HepG2 (cell line): Measurements from ENCODE around the gene PAQR6. TPM values are rescaled to one million over a fixed set of nuclear protein-coding genes. Genes with fewer than 3 reads are reported as not detected.

Experiments used
- AKAP8 ChIP-seq: sonication (generic); formaldehyde crosslinking; IDR thresholded peaks from 2 replicates; pipeline ENCODE4 v1.5.1; 2020; ENCODE audit warnings: mild to moderate bottlenecking, missing genetic modification reagents
- CHD2 ChIP-seq: IDR thresholded peaks from 2 replicates; pipeline ENCODE4 v1.6.1; 2011; ENCODE audit warnings: low read depth, low read length, improper control_type of control experiment
- CSRNP2 ChIP-seq: sonication (generic); formaldehyde crosslinking; conservative IDR thresholded peaks from 2 replicates; pipeline ENCODE4 v1.8.0; 2022; ENCODE audit warnings: low read depth, missing genetic modification reagents
- ETV6 ChIP-seq: sonication (generic); formaldehyde crosslinking; conservative IDR thresholded peaks from 2 replicates; pipeline ENCODE4 v1.4.0; 2020; ENCODE audit warnings: missing genetic modification reagents
- FOXA1 ChIP-seq, 2 experiments: fragments of 450-650 bp in 1 of 2; sonication (generic) in 1 of 2; formaldehyde crosslinking in 1 of 2; IDR thresholded peaks; 2 replicates each; pipeline versions ENCODE4 v1.4.0 to v1.6.1; 2016 to 2020; ENCODE audit warnings: missing genetic modification reagents in 1 of 2
- GATAD2A ChIP-seq: IDR thresholded peaks from 2 replicates; pipeline ENCODE4 v1.6.1; 2016
- HCFC1 ChIP-seq: fragments of 150-350 bp; IDR thresholded peaks from 2 replicates; pipeline ENCODE4 v1.6.1; 2014; ENCODE audit warnings: low read depth, low read length
- HOMEZ ChIP-seq: IDR thresholded peaks from 2 replicates; pipeline ENCODE4 v1.6.1; 2016; ENCODE audit warnings: low read depth
- SOX6 ChIP-seq, 2 experiments: fragments of 450-650 bp in 1 of 2; sonication (generic) in 1 of 2; formaldehyde crosslinking in 1 of 2; IDR thresholded peaks; 2 replicates each; pipeline versions ENCODE4 v1.4.0 to v1.6.1; 2017 to 2020; ENCODE audit warnings: antibody characterized with exemption in 1 of 2, mild to moderate bottlenecking in 1 of 2, missing genetic modification reagents in 1 of 2
- SRSF1 ChIP-seq: fragments of 200-400 bp; formaldehyde crosslinking; optimal IDR thresholded peaks from 2 replicates; pipeline ENCODE3; 2017; ENCODE audit warnings: mild to moderate bottlenecking, low read depth, low read length, moderate library complexity
- TEAD3 ChIP-seq: optimal IDR thresholded peaks from 2 replicates; pipeline ENCODE3; 2016; ENCODE audit warnings: borderline replicate concordance
- XBP1 ChIP-seq: sonication (generic); formaldehyde crosslinking; IDR thresholded peaks from 2 replicates; pipeline ENCODE4 v1.5.0; 2020; ENCODE audit warnings: missing genetic modification reagents
- YEATS4 ChIP-seq: sonication (generic); formaldehyde crosslinking; IDR thresholded peaks from 2 replicates; pipeline ENCODE4 v1.4.0; 2020; ENCODE audit warnings: missing genetic modification reagents, borderline replicate concordance
- ZBTB10 ChIP-seq: sonication (generic); formaldehyde crosslinking; IDR thresholded peaks from 2 replicates; pipeline ENCODE4 v1.4.0; 2020; ENCODE audit warnings: missing genetic modification reagents, borderline replicate concordance
- ZNF143 ChIP-seq: sonication (generic); formaldehyde crosslinking; IDR thresholded peaks from 2 replicates; pipeline ENCODE4 v1.4.0; 2020; ENCODE audit warnings: missing genetic modification reagents
- ZNF256 ChIP-seq: sonication (generic); formaldehyde crosslinking; conservative IDR thresholded peaks from 2 replicates; pipeline ENCODE4 v1.4.0; 2020; ENCODE audit warnings: missing genetic modification reagents
- ZNF484 ChIP-seq: sonication (generic); formaldehyde crosslinking; IDR thresholded peaks from 2 replicates; pipeline ENCODE4 v1.5.1; 2020; ENCODE audit warnings: mild to moderate bottlenecking, low read depth, missing genetic modification reagents, borderline replicate concordance
- ZNF503 ChIP-seq: sonication (generic); formaldehyde crosslinking; IDR thresholded peaks from 2 replicates; pipeline ENCODE4 v1.4.0; 2020; ENCODE audit warnings: missing genetic modification reagents
- ZNF678 ChIP-seq: sonication (generic); formaldehyde crosslinking; IDR thresholded peaks from 2 replicates; pipeline ENCODE4 v1.4.0; 2020; ENCODE audit warnings: mild to moderate bottlenecking, missing genetic modification reagents
- ZNF713 ChIP-seq: sonication (generic); formaldehyde crosslinking; IDR thresholded peaks from 2 replicates; pipeline ENCODE4 v1.4.0; 2020; ENCODE audit warnings: mild to moderate bottlenecking, missing genetic modification reagents
- ZNF720 ChIP-seq: sonication (generic); formaldehyde crosslinking; IDR thresholded peaks from 2 replicates; pipeline ENCODE4 v1.4.0; 2020; ENCODE audit warnings: missing genetic modification reagents
- ZNF816 ChIP-seq: sonication (generic); formaldehyde crosslinking; IDR thresholded peaks from 2 replicates; pipeline ENCODE4 v1.8.0; 2022; ENCODE audit warnings: missing genetic modification reagents, mild to moderate bottlenecking, borderline replicate concordance
- ZNF841 ChIP-seq: sonication (generic); formaldehyde crosslinking; IDR thresholded peaks from 2 replicates; pipeline ENCODE4 v1.8.1; 2023; ENCODE audit warnings: missing genetic modification reagents, borderline replicate concordance
- ZSCAN12 ChIP-seq: sonication (generic); formaldehyde crosslinking; IDR thresholded peaks from 2 replicates; pipeline ENCODE4 v1.9.0; 2021; ENCODE audit warnings: mild to moderate bottlenecking, missing genetic modification reagents
- ZSCAN9 ChIP-seq: IDR thresholded peaks from 2 replicates; pipeline ENCODE4 v1.6.1; 2016; ENCODE audit warnings: borderline replicate concordance
- polyA plus RNA-seq, 8 experiments: library from polyadenylated mRNA; depleted of rRNA in 3 of 8; stranded (reverse) in 7 of 8; unstranded in 1 of 8; fragments of >200 nt; fragmentation: Illumina TruSeq in 4 of 8; extraction: Trizol in 4 of 8; gene quantifications; 2 replicates each; pipeline versions ENCODE4 v1.2.1 to v1.2.3, GENCODE V29; 2011 to 2016; ENCODE audit warnings: low read depth in 4 of 8, missing spikeins in 1 of 8, mixed read lengths in 1 of 8; ENCODE audit not compliant: insufficient read depth in 1 of 8
- total RNA-seq, 5 experiments: library from RNA; depleted of rRNA; stranded (reverse); fragments of >200 nt; fragmentation: Illumina TruSeq; extraction: Trizol; gene quantifications; 2 replicates each; pipeline ENCODE4 v1.2.3, GENCODE V29; 2016; ENCODE audit warnings: low read depth in 1 of 5

PAQR6 gene
- total and polyA plus RNA-seq, 2 of the 13 experiments (the other 11 are each of a cell fraction or from before 2014, with no cell fraction given) = 0.82 to 1.4 TPM

- no peak for TF ChIP-seq CSRNP2 (CRISPR knock-in tag)
- TF ChIP-seq ETV6 (CRISPR knock-in tag) = no peak
- TF ChIP-seq HOMEZ (CRISPR knock-in tag) = no peak
- no peak for TF ChIP-seq ZNF720 (CRISPR knock-in tag)
- TF ChIP-seq ZNF816 (CRISPR knock-in tag) = no peak
- no peak for TF ChIP-seq ZNF256
- no peak for TF ChIP-seq CHD2
- TF ChIP-seq ZSCAN9 = no peak
- peak; percentile 62; the same call in 1 of the 2 replicates for TF ChIP-seq YEATS4
- TF ChIP-seq SRSF1 = peak; percentile 43
- no peak for TF ChIP-seq ZBTB10
- TF ChIP-seq ZNF143 (CRISPR knock-in tag) = no peak
- TF ChIP-seq ZNF503 (CRISPR knock-in tag) = 0 out of 2 replicates have a peak, but pooled peaks have one; percentile 6
- TF ChIP-seq AKAP8 = no peak
- no peak for TF ChIP-seq TEAD3 (CRISPR knock-in tag)
- TF ChIP-seq HCFC1 = no peak
- no peak for TF ChIP-seq XBP1 (CRISPR knock-in tag)
- TF ChIP-seq ZNF484 (CRISPR knock-in tag) = no peak
- TF ChIP-seq ZSCAN12 (CRISPR knock-in tag) = no peak
- no peak for TF ChIP-seq SOX6 (IDR thresholded peaks at IDR 0.05)
- no peak for TF ChIP-seq SOX6 (CRISPR knock-in tag; IDR thresholded peaks at IDR 0.05)
- TF ChIP-seq GATAD2A (CRISPR knock-in tag) = peak; percentile 32; the same call in 1 of the 2 replicates
- no peak for TF ChIP-seq FOXA1 (IDR thresholded peaks at IDR 0.05)
- TF ChIP-seq FOXA1 (CRISPR knock-in tag; IDR thresholded peaks at IDR 0.05) = no peak
- no peak for TF ChIP-seq ZNF678
- TF ChIP-seq ZNF841 (CRISPR knock-in tag) = no peak
- TF ChIP-seq ZNF713 (CRISPR knock-in tag) = no peak
Observed at GRCh38 chr1:156295391-156295947, 47.6 kb upstream of the PAQR6 start, which contains the start of gene GLMP (continued).
